ENCODE results near the gene RPL37.

RPL37 gene

DNA sequence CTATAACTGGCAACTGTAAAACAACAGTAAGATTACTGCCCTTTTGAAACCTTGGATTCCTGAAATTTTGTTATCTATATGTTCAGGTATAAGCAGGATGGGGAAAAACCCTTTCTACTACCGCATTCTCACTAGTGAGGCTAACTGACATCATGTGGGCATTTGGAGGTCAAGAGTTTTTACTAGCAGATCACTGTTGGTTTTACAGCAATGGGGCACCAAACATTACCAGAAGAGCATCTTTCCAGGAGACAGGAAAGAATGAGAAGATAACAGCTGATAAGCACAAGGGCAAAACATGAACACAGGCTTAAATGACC lies 58.4 kb downstream of the RPL37 start:
- TF ChIP-seq, protein P1, sequence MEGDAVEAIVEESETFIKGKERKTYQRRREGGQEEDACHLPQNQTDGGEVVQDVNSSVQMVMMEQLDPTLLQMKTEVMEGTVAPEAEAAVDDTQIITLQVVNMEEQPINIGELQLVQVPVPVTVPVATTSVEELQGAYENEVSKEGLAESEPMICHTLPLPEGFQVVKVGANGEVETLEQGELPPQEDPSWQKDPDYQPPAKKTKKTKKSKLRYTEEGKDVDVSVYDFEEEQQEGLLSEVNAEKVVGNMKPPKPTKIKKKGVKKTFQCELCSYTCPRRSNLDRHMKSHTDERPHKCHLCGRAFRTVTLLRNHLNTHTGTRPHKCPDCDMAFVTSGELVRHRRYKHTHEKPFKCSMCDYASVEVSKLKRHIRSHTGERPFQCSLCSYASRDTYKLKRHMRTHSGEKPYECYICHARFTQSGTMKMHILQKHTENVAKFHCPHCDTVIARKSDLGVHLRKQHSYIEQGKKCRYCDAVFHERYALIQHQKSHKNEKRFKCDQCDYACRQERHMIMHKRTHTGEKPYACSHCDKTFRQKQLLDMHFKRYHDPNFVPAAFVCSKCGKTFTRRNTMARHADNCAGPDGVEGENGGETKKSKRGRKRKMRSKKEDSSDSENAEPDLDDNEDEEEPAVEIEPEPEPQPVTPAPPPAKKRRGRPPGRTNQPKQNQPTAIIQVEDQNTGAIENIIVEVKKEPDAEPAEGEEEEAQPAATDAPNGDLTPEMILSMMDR (IDR thresholded peaks at IDR 0.05) = no peak
- H3K4me3 ChIP-seq (ENCODE audit: low read depth in 1 of 2, low read length in 1 of 2) = no peak overlapping the region
- no peaks in the 10 kb centered on the region for H3K27me3 ChIP-seq
- peaks cover 47% of the 10 kb centered on the region in 2 experiments for H3K4me1 ChIP-seq (ENCODE audit: control insufficient read depth in 1 of 2, insufficient read depth in 1 of 2, low read depth in 1 of 2, low read length in 1 of 2)
- peaks cover 47% of the 10 kb centered on the region for H3K36me3 ChIP-seq
- no peaks in the 10 kb centered on the region for H3K9me3 ChIP-seq
- H3K27ac ChIP-seq = peak overlapping the region; percentile 70

DNA sequence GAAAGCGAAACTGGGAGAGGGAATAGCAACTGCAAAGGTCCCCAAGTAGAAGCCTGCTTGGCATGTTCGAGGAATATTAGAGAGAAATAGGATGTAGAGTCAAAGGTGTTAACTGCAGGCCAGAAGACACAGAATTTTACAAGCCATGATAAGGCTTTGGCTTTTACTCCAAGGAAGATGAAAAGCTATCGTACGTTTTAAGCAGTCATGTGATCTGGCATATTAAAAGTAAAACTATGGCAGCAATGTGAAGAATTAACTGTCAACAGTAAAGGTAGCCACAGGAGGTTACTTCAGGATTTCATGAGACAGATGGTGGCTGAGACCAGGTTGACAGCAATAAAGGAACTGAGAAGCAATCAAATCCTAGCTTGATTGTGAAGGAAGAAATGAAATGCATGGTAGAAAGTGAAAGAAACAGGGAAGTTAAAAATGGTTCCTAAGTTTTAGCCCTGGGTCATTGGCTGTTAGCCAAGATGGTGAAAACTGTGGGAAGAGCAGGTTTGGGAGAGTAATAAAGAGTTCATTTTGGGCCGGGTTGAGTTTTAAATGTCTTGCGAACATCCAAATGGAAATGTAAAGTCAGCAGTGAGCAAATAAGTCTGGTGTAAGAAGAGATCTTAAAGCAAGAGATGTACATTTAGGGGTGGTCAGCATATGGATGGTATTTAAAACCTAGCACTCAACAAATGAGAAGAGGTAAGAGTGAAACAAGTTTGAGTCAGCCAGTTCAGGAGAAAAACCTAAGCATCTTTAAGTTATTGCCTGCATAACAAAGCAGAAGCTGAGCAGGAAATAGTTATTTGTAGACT lies 59.0 kb downstream of the RPL37 start:
- H3K27ac ChIP-seq = peak overlapping the region; percentile 70
- no peaks in the 10 kb centered on the region for H3K9me3 ChIP-seq
- peaks cover 41% of the 10 kb centered on the region in 2 experiments for H3K4me1 ChIP-seq (ENCODE audit: control insufficient read depth in 1 of 2, insufficient read depth in 1 of 2, low read depth in 1 of 2, low read length in 1 of 2)
- peaks cover 53% of the 10 kb centered on the region for H3K36me3 ChIP-seq
- TF ChIP-seq, protein P1 (IDR thresholded peaks at IDR 0.05) = no peak
- no peaks in the 10 kb centered on the region for H3K27me3 ChIP-seq
- no peak overlapping the region for H3K4me3 ChIP-seq (ENCODE audit: low read depth in 1 of 2, low read length in 1 of 2)
